ENCODE measurements around the gene SEPTIN12.

The SEPTIN12 gene

DNA sequence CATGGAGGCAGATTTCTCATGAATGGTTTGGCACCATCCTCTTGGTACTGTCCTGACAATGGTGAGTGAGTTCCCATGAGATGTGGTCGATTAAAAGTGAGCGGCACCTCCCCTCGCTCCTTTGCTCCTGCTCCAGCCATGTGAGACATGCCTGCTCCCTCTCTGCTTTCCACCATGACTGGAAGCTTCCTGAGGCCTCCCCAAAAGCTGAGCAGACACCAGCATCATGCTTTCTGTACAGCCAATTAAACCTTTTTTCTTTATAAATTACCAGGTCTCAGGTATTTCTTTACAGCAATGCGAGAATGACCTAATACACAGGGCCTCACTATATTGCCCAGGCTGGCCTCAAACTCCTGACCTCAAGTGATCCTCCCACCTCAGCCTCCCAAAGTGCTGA is 33.3 kb downstream of the SEPTIN12 start:
- DNase-seq (ENCODE audit: insufficient read length, low spot score) (no peak), FAIRE-seq (no peak)
- TF ChIP-seq, protein P1, sequence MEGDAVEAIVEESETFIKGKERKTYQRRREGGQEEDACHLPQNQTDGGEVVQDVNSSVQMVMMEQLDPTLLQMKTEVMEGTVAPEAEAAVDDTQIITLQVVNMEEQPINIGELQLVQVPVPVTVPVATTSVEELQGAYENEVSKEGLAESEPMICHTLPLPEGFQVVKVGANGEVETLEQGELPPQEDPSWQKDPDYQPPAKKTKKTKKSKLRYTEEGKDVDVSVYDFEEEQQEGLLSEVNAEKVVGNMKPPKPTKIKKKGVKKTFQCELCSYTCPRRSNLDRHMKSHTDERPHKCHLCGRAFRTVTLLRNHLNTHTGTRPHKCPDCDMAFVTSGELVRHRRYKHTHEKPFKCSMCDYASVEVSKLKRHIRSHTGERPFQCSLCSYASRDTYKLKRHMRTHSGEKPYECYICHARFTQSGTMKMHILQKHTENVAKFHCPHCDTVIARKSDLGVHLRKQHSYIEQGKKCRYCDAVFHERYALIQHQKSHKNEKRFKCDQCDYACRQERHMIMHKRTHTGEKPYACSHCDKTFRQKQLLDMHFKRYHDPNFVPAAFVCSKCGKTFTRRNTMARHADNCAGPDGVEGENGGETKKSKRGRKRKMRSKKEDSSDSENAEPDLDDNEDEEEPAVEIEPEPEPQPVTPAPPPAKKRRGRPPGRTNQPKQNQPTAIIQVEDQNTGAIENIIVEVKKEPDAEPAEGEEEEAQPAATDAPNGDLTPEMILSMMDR (IDR thresholded peaks at IDR 0.05; ENCODE audit: insufficient read depth, missing control alignments) = no peak

DNA sequence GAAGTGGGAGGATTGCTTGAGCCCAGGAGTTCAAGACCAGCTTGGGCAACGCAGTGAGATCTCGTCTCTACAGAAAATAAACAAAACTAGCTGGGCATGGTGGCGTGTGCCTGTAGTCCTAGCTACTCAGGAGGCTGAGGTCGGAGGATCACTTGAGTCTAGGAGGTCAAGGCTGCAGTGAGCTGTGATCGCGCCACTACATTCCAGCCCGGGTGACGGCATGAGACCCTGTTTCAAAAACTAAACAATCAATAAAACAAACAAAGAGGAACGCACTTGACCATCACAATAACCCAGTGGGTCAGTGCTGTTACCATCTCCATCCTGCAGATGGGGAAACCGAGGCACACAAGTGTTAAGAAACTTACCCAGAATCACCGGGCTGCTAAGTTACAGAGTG is 34.9 kb downstream of the SEPTIN12 start:
- TF ChIP-seq, protein P1 (IDR thresholded peaks at IDR 0.05; ENCODE audit: insufficient read depth, missing control alignments) = no peak
- no peak for DNase-seq (ENCODE audit: insufficient read length, low spot score)
- no peak for FAIRE-seq

DNA sequence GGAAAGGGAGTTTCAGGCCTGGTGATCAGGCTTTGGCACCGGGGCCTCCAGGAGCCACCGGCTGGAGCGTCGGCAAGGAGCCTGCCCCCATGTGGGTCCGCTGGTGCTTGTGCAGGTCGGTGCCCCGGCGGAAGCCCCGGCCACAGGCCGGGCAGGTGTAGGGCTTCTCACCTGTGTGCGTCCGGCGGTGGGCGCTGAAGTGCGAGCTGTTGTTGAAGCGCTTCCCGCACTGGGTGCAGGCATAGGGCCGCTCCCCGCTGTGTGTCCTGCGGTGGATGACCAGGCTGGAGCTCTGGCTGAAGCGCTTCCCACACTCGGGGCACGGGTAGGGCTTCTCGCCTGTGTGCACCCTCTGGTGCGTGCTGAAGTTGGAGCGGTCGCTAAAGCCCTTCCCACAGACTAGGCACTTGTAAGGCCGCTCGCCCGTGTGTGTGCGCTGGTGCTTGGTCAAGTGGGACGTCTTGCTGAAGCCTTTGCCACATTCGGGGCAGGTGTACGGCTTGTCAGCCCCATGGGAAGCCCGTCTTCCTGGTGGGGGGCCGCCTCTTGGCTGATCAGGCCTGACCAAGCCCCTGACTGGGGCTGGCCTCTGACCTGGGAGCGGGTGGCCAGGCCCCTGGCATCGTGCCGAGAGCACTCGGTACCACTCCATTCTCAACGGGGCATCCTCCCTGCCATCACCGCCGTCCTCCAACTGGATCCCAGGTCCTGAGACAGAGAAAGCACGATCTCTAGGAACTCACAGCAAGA is 35.6 kb downstream of the SEPTIN12 start:
- DNase-seq (ENCODE audit: insufficient read length, low spot score) (no peak), FAIRE-seq (no peak)
- TF ChIP-seq, protein P1 (IDR thresholded peaks at IDR 0.05; ENCODE audit: insufficient read depth, missing control alignments) = no peak

DNA sequence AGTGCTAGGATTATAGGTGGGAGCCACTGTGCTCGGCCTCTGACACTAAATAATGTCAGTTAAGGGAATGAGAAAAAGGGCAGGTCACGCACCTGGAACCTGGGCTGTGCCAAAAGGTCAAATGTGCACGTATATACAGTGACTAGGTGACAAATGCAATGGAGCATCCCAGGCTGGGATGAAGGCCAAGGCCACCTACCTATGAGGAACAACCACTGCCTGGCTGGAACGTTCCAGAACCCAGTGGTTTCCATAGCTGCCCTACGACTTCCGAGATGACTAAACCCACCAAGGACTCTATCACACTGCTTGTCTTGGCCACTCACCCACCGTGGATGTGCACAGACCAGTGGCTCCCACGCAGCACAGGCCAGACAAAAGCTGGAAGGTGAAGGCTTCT is 37.2 kb downstream of the SEPTIN12 start:
- no peak for DNase-seq (ENCODE audit: insufficient read length, low spot score)
- no peak for FAIRE-seq
- TF ChIP-seq, protein P1 (IDR thresholded peaks at IDR 0.05; ENCODE audit: insufficient read depth, missing control alignments) = no peak

DNA sequence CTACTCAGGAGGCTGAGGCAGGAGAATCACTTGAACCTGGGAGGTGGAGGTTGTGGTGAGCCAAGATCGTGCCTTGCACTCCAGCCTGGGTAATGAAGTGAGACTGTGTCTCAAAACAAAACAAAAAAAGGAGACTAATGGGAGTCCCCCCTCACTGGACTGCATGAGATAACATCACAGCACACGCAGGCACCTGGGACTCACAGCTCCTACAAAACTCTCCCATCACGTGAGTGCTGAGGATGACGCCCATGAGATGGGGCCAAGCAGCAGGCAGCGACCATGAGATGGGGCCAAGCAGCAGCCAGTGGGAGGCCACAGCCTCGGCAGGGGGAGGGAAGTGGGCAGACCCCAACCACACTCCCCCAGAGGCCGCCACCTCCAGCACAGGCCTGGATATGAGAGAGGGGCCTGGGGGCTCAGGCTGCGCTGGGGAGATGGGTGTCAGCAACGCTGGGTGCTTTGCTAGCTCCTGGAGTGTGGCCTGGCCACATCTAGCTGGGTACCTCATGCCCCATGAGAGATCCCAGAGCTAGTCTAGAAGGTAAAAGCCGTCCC is 38.4 kb downstream of the SEPTIN12 start:
- FAIRE-seq = no peak
- TF ChIP-seq, protein P1 (IDR thresholded peaks at IDR 0.05; ENCODE audit: insufficient read depth, missing control alignments) = no peak

DNA sequence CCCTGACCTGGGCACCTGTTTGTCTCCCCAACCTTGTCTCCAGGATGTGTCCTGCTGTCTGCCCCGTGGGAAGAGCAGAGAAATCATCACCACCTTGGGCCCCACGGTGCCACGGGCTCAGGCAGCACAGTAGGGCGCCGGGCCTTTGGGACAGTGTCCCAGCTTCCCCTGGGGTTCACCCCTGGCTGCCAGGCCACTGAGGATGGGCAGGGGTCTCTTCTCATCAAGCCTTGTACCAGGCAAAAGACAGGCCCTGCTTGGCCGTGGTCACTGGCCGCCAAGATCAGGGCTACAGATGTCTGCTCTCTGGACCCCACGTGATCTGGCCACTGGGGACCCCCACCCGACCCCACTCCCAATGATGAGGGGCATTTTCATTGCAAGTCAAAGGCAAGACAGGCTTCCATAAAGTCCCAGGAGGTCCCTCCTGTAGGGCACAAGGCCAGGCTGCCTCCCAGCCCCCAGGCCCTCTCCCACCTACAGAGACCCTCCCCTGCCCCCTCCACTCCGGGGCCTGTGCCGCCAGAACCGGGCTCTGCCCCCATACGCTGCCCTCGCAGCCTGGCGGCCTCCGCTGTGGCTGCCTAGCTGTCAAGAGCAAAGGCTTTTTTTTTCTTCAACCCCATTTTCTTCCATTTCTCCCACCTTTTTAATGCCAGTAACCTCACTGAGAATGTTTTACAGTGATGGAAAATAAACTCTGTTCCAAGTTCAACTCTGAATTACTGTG is 39.3 kb downstream of the SEPTIN12 start:
- FAIRE-seq (no peak), DNase-seq (ENCODE audit: insufficient read length, low spot score) (no peak)
- TF ChIP-seq, protein P1 (IDR thresholded peaks at IDR 0.05; ENCODE audit: insufficient read depth, missing control alignments) = no peak

More for the DNA sequence above, 38.4 kb downstream of the SEPTIN12 start:
- no peak for DNase-seq (ENCODE audit: insufficient read length, low spot score)

All from D721Med (cell line).